Stimulated activated CD8-positive, alpha-beta memory T cell treated with anti-CD3 and anti-CD28 coated beads, Interleukin-7, amount 100 ng/mL, for 24 hours (primary cell): ENCODE data around the gene PPARG.
"Not testable (repeated sequence)": the region's sequence is repeated elsewhere in the genome, so short reads cannot be mapped to it uniquely, and the experiment has no call there.

Source experiments
- DNase-seq: peaks from one replicate; pipeline ENCODE4 v3.0.0-alpha.2; 2020; ENCODE audit warnings: low read depth

The PPARG gene

GRCh38 chr3:12288182-12289129 lies at the start of gene PPARG:
Gene PPARG (plus strand): TSS chr3:12289070. CDS start chr3:12379712, 90,642 bp downstream.
- no peak for DNase-seq

- no peak for DNase-seq
Measured at GRCh38 chr3:12239301-12239700, 49.6 kb upstream of the PPARG start.

GRCh38 chr3:12242772-12243171 lies 46.1 kb upstream of the PPARG start:
- DNase-seq: no peak

GRCh38 chr3:12246497-12247163 lies 42.2 kb upstream of the PPARG start:
- no peak for DNase-seq

GRCh38 chr3:12247411-12247810 lies 41.5 kb upstream of the PPARG start:
- no peak for DNase-seq

- no peak for DNase-seq
Measured at GRCh38 chr3:12249519-12249918, 39.4 kb upstream of the PPARG start.

- no peak for DNase-seq
Measured at GRCh38 chr3:12252889-12253288, 36.0 kb upstream of the PPARG start.

GRCh38 chr3:12253516-12254343 lies 35.1 kb upstream of the PPARG start:
- DNase-seq: no peak

GRCh38 chr3:12255393-12255792 lies 33.5 kb upstream of the PPARG start:
- no peak for DNase-seq

- DNase-seq: no peak
Measured at GRCh38 chr3:12258911-12259310, 30.0 kb upstream of the PPARG start.

- not testable (repeated sequence) for DNase-seq
Measured at GRCh38 chr3:12262173-12262572, 26.7 kb upstream of the PPARG start.

- no peak for DNase-seq
Measured at GRCh38 chr3:12265508-12265907, 23.4 kb upstream of the PPARG start.

GRCh38 chr3:12266038-12266437 lies 22.8 kb upstream of the PPARG start:
- DNase-seq: no peak

- DNase-seq: no peak
Measured at GRCh38 chr3:12267376-12268030, 21.4 kb upstream of the PPARG start.

- no peak for DNase-seq
Measured at GRCh38 chr3:12268049-12268735, 20.7 kb upstream of the PPARG start.

GRCh38 chr3:12270976-12271375 lies 17.9 kb upstream of the PPARG start:
- no peak for DNase-seq

GRCh38 chr3:12273045-12273695 lies 15.7 kb upstream of the PPARG start:
- no peak for DNase-seq

GRCh38 chr3:12275974-12276650 lies 12.8 kb upstream of the PPARG start:
- no peak for DNase-seq

GRCh38 chr3:12276827-12277226 lies 12.0 kb upstream of the PPARG start:
- DNase-seq: not testable (repeated sequence)

- DNase-seq: no peak
Measured at GRCh38 chr3:12278566-12278965, 10.3 kb upstream of the PPARG start.
